ENCODE measurements around the gene GOLGA6L10.
"Not testable (repeated sequence)": the region's sequence is repeated elsewhere in the genome, so short reads cannot be mapped to it uniquely, and the experiment has no call there.

DNA sequence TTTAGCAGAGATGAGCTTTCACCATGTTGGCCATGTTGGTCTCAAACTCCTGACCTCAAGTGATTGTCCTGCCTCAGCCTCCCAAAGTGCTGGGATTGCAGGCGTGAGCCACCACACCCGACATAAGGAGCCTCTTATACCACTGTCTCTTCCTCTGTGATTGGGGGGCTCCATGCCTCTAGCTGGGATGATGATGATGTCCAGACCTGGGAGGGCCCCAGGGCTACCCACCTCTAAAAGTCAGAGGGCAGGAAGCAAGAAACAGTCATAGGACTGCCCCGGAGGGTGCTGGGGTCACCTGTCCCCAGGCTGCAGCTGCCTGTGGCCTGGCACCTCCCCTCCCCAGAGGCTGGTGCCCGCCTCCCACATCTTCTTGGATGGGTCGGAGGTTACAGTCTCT lies 5.4 kb downstream of the GOLGA6L10 start:
- TF ChIP-seq, protein P1, sequence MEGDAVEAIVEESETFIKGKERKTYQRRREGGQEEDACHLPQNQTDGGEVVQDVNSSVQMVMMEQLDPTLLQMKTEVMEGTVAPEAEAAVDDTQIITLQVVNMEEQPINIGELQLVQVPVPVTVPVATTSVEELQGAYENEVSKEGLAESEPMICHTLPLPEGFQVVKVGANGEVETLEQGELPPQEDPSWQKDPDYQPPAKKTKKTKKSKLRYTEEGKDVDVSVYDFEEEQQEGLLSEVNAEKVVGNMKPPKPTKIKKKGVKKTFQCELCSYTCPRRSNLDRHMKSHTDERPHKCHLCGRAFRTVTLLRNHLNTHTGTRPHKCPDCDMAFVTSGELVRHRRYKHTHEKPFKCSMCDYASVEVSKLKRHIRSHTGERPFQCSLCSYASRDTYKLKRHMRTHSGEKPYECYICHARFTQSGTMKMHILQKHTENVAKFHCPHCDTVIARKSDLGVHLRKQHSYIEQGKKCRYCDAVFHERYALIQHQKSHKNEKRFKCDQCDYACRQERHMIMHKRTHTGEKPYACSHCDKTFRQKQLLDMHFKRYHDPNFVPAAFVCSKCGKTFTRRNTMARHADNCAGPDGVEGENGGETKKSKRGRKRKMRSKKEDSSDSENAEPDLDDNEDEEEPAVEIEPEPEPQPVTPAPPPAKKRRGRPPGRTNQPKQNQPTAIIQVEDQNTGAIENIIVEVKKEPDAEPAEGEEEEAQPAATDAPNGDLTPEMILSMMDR (conservative IDR thresholded peaks at IDR 0.05; ENCODE audit: low read depth, low read length): not testable (repeated sequence)
- TF ChIP-seq EZH2 (IDR thresholded peaks at IDR 0.05; ENCODE audit: low read length, unreplicated experiment); EZH2phosphoT487 (IDR thresholded peaks at IDR 0.05; ENCODE audit: borderline replicate concordance, low read length): not testable (repeated sequence)
